Gastroesophageal sphincter (tissue), 4 donors: ENCODE results near the gene C11orf71. TPM values are rescaled to one million over a fixed set of nuclear protein-coding genes. Genes with fewer than 3 reads are reported as not detected.
A peak's percentile ranks its signal among the peaks of the same experiment; 100 is the strongest.

Experiments
- ATAC-seq: fragments of 150-250 bp; one replicate; pipeline ENCODE4 v1.9.1; 2016; ENCODE audit warnings: mild to moderate bottlenecking, moderate library complexity
- H3K27ac ChIP-seq, 4 donors: fragments of 200-600 bp; sonication (generic) in 3 of 4; 1 replicate in 3 of 4; 2 replicates in 1 of 4; pipeline ENCODE4 v1.5.1; 2016 to 2019
- H3K27me3 ChIP-seq: fragments of 200-600 bp; sonication (generic); one replicate; pipeline ENCODE4 v1.5.1; 2019
- H3K36me3 ChIP-seq, 2 donors: fragments of 200-600 bp; sonication (generic); one replicate each; pipeline ENCODE4 v1.5.1; 2019; ENCODE audit warnings: control low read depth in 1 of 2
- H3K4me1 ChIP-seq, 3 donors: fragments of 200-600 bp; sonication (generic); 1 replicate in 2 of 3; 2 replicates in 1 of 3; pipeline ENCODE4 v1.5.1; 2016 to 2019; ENCODE audit warnings: control low read depth in 2 of 3
- H3K4me3 ChIP-seq, 2 donors: fragments of 200-600 bp; sonication (generic); one replicate each; pipeline ENCODE4 v1.5.1; 2019; ENCODE audit warnings: mild to moderate bottlenecking in 1 of 2, moderate library complexity in 1 of 2
- H3K9me3 ChIP-seq, 3 donors: fragments of 200-600 bp; sonication (generic); one replicate each; pipeline ENCODE4 v1.5.1; 2017 to 2019; ENCODE audit warnings: control low read depth in 2 of 3
- CTCF ChIP-seq, 4 experiments: fragments of 200-600 bp in 2 of 4; fragments of 450-650 bp in 2 of 4; sonication (generic) in 1 of 4; IDR thresholded peaks; one replicate each; pipeline ENCODE4 v1.5.1; 2017 to 2019; ENCODE audit warnings: antibody characterized with exemption in 4 of 4, mild to moderate bottlenecking in 2 of 4, moderate library complexity in 2 of 4
- EP300 ChIP-seq: sonication (generic); formaldehyde crosslinking; IDR thresholded peaks from one replicate; pipeline ENCODE4 v1.6.1; 2017; ENCODE audit warnings: antibody characterized with exemption, mild to moderate bottlenecking
- POLR2A ChIP-seq, 2 donors: fragments of 450-650 bp; IDR thresholded peaks; one replicate each; pipeline ENCODE4 v1.6.1; 2017; ENCODE audit warnings: antibody characterized with exemption in 2 of 2, mild to moderate bottlenecking in 2 of 2, moderate library complexity in 1 of 2
- POLR2AphosphoS5 ChIP-seq: sonication (generic); formaldehyde crosslinking; IDR thresholded peaks from one replicate; pipeline ENCODE4 v1.6.1; 2017; ENCODE audit warnings: antibody characterized with exemption
- whole genome bisulfite sequencing, 2 donors: methylation state at CpG; one replicate each; pipeline ENCODE4 v1.1.5; 2018; ENCODE audit warnings: low coverage in 1 of 2; 5-methylcytosine and 5-hydroxymethylcytosine counted together
- total RNA-seq, 4 donors: library from RNA; depleted of rRNA; stranded (reverse); fragments of >200 nt; gene quantifications; one replicate each; pipeline ENCODE4 v1.1.0, GENCODE V29; 2016

Gene C11orf71
- total RNA-seq, 4 donors from 2014 or later = 4.5 to 12.8 (median 5.3) TPM

- 0 to 1% methylated on average over 16 to 33 of the region's 64 CpGs for WGBS, 2 donors
- Histone ChIP-seq H3K4me3 (peak within 1 kb of the TSS; percentile 66 to 77), H3K4me1 (peaks cover 7 to 28% (median 8%) of the 10 kb centered on the region in 3 donors), H3K27ac (peak within 1 kb of the TSS; percentile 11 to 93 (median 90)), H3K36me3 (peaks cover 0 to 9% of the 10 kb centered on the region in 2 donors), H3K27me3 (no peaks in the 10 kb centered on the region), H3K9me3 (no peaks in the 10 kb centered on the region)
- peak; percentile 99 for ATAC-seq
- TF ChIP-seq POLR2A (IDR thresholded peaks at IDR 0.05) = peak; percentile 76 to 81
- peak in 3 of 4 experiments; percentile 42 to 45 (median 43) for TF ChIP-seq CTCF (IDR thresholded peaks at IDR 0.05)
- no peak for TF ChIP-seq EP300
- peak; percentile 94 for TF ChIP-seq POLR2AphosphoS5
Measured at GRCh38 chr11:114439229-114440120, 39.2 kb upstream of the C11orf71 start, which contains the start of gene REXO2. Gene REXO2, plus strand, starts transcription at chr11:114439467. Its CDS starts 62 bp downstream, at chr11:114439529.

GRCh38 chr11:114438303-114438702, 38.0 kb upstream of the C11orf71 start:
- H3K27ac ChIP-seq = no peak overlapping the region
- 63 to 67% methylated on average over 6 of the region's 6 CpGs for WGBS, 2 donors
- TF ChIP-seq EP300 (no peak), CTCF (IDR thresholded peaks at IDR 0.05) (no peak), POLR2AphosphoS5 (no peak), POLR2A (IDR thresholded peaks at IDR 0.05) (no peak)
- H3K36me3 ChIP-seq = no peaks in the 10 kb centered on the region
- H3K4me1 ChIP-seq = peaks cover 7 to 28% (median 8%) of the 10 kb centered on the region in 3 donors
- no peak for ATAC-seq
- H3K27me3 ChIP-seq = no peaks in the 10 kb centered on the region
- H3K9me3 ChIP-seq = no peaks in the 10 kb centered on the region
- H3K4me3 ChIP-seq = no peak overlapping the region

DNA sequence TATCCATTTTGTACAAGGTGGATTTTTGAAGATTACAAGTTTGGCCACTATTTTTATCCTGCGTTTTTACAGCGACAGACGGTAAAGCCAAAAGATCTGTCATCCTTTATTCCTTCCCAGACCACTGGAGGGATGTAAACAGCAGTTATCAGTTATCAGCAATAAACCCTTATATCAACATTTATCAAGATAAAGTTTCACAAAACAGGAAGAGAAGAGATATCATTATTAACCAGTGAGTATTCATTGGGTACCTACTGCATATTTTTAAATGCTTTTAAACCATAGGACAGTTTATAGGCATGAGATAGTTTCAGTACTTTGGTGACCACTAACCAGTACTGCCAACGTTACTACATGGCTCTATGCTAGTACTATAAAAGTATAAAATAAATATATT, 33.1 kb upstream of the C11orf71 start:
- Histone ChIP-seq H3K36me3 (no peaks in the 10 kb centered on the region), H3K9me3 (no peaks in the 10 kb centered on the region), H3K27ac (no peak overlapping the region), H3K27me3 (no peaks in the 10 kb centered on the region), H3K4me1 (no peaks in the 10 kb centered on the region), H3K4me3 (no peak overlapping the region)
- no peak for TF ChIP-seq POLR2AphosphoS5
- no peak for TF ChIP-seq EP300
- no peak for TF ChIP-seq CTCF (IDR thresholded peaks at IDR 0.05)
- TF ChIP-seq POLR2A (IDR thresholded peaks at IDR 0.05) = no peak
- 72 to 83% methylated on average over 4 of the region's 4 CpGs for WGBS, 2 donors
- ATAC-seq = no peak

DNA sequence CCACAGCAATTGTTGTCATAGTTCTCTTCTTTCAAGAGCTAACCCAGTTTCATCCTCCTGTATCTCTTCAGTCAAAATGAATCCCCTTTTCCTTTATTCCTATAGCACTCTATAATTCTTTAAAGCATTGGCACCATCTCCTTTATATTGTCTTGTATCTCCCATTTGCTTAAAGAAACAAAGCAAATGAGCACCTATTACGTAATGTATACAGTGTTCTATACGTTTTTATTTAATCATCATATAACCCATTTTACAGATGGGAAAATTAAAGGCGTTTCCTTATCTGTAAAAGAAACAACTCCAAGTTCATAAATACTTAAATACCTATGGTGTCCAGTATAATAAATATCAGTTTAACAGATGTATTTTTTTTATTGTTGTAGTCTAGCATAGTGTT, 32.6 kb upstream of the C11orf71 start:
- TF ChIP-seq EP300 = no peak
- H3K36me3 ChIP-seq = no peaks in the 10 kb centered on the region
- H3K9me3 ChIP-seq = no peaks in the 10 kb centered on the region
- no peaks in the 10 kb centered on the region for H3K27me3 ChIP-seq
- no peak for ATAC-seq
- no peak overlapping the region for H3K27ac ChIP-seq
- WGBS, 2 donors = 86 to 90% methylated on average over 3 of the region's 3 CpGs
- H3K4me1 ChIP-seq = no peaks in the 10 kb centered on the region
- no peak overlapping the region for H3K4me3 ChIP-seq

DNA sequence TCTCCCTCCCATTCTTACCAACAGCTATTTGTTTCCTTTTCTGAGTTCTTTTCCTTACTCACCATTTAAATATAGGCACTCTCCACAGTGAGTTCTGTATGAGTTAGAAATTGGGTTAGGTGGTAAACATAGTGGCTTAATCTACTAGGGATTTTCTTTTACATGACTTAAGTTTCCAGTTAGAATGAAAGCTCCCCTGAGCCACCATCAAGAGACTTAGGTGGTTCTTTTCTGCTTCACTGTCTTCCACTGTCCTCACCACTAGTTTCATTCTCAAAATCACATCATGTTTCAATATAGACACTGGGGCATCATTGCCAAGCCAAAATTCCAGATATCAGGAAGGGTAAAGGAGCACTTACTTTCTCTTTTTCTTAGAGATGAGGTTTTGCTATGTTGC, 30.0 kb upstream of the C11orf71 start:
- ATAC-seq = no peak
- Histone ChIP-seq H3K36me3 (peaks cover 0 to 8% of the 10 kb centered on the region in 2 donors), H3K27ac (no peak overlapping the region), H3K27me3 (no peaks in the 10 kb centered on the region), H3K9me3 (no peaks in the 10 kb centered on the region), H3K4me3 (no peak overlapping the region), H3K4me1 (no peaks in the 10 kb centered on the region)
- TF ChIP-seq POLR2A (IDR thresholded peaks at IDR 0.05) (no peak), POLR2AphosphoS5 (no peak), EP300 (no peak), CTCF (IDR thresholded peaks at IDR 0.05) (no peak)
